CD4-positive, alpha-beta T cell (primary cell): ENCODE measurements around the gene SLC34A3. TPM values are rescaled to one million over a fixed set of nuclear protein-coding genes. Genes with fewer than 3 reads are reported as not detected.
A peak's percentile ranks its signal among the peaks of the same experiment; 100 is the strongest.
"Not testable (repeated sequence)": the region's sequence is repeated elsewhere in the genome, so short reads cannot be mapped to it uniquely, and the experiment has no call there.

Source experiments
- ATAC-seq: fragments of 200-7000 bp; cut with Tn5 transposase; one replicate; pipeline ENCODE4 v1.10.0; 2022; ENCODE audit warnings: mild to moderate bottlenecking; ENCODE audit not compliant: poor library complexity
- CTCF ChIA-PET: fragments of 350-600 bp; sonication (Branson Sonifier 250); formaldehyde crosslinking; loops from one replicate; lab custom pipeline; 2021; ENCODE audit warnings: antibody characterized with exemption, inconsistent platforms; lab: Charles Lee
- POLR2A ChIA-PET: fragments of 350-600 bp; sonication (Branson Sonifier 250); formaldehyde crosslinking; loops from one replicate; lab custom pipeline; 2021; ENCODE audit warnings: antibody characterized with exemption, inconsistent platforms; lab: Charles Lee
- DNase-seq, 14 experiments: peaks; one replicate each; pipeline ENCODE4 v3.0.0-alpha.2; 2013 to 2020; ENCODE audit warnings: mixed read lengths in 2 of 14
- H3K27ac ChIP-seq, 2 donors: one replicate each; pipeline versions ENCODE4 v1.5.1 to v1.7.0; 2013; ENCODE audit warnings: low read length in 2 of 2, low read depth in 1 of 2, mild to moderate bottlenecking in 1 of 2
- H3K27me3 ChIP-seq, 2 experiments: 1 replicate in 1 of 2; 2 replicates in 1 of 2; pipeline versions ENCODE4 v1.6.1 to v1.7.0; 2013; ENCODE audit warnings: low read length in 2 of 2, control low read depth in 1 of 2, mild to moderate bottlenecking in 1 of 2, moderate library complexity in 1 of 2; ENCODE audit not compliant: insufficient read depth in 2 of 2, control insufficient read depth in 1 of 2
- H3K36me3 ChIP-seq: one replicate; pipeline ENCODE4 v1.6.1; 2013; ENCODE audit warnings: low read length, control low read depth; ENCODE audit not compliant: insufficient read depth
- H3K4me1 ChIP-seq: one replicate; pipeline ENCODE4 v1.6.1; 2013; ENCODE audit warnings: low read length, control low read depth; ENCODE audit not compliant: insufficient read depth
- H3K4me3 ChIP-seq: one replicate; pipeline ENCODE4 v1.5.1; 2013; ENCODE audit warnings: mild to moderate bottlenecking, low read length, moderate library complexity
- H3K9me3 ChIP-seq, 2 experiments: 1 replicate in 1 of 2; 2 replicates in 1 of 2; pipeline versions ENCODE4 v1.6.1 to v1.7.0; 2013; ENCODE audit warnings: low read length in 2 of 2, mild to moderate bottlenecking in 2 of 2, control low read depth in 1 of 2, moderate library complexity in 1 of 2; ENCODE audit not compliant: control insufficient read depth in 1 of 2, insufficient read depth in 1 of 2
- H3K27ac Mint-ChIP-seq: one replicate; pipeline ENCODE4 v1.8.0; 2020; ENCODE audit warnings: mixed read lengths
- H3K27me3 Mint-ChIP-seq: one replicate; pipeline ENCODE4 v1.8.0; 2021; ENCODE audit warnings: mixed read lengths
- H3K36me3 Mint-ChIP-seq: one replicate; pipeline ENCODE4 v1.8.0; 2021; ENCODE audit warnings: low read depth, mixed read lengths
- H3K4me1 Mint-ChIP-seq: one replicate; pipeline ENCODE4 v1.8.0; 2021; ENCODE audit warnings: low read depth, mixed read lengths
- H3K4me3 Mint-ChIP-seq: one replicate; pipeline ENCODE4 v1.8.0; 2020; ENCODE audit warnings: mild to moderate bottlenecking, mixed read lengths
- H3K9me3 Mint-ChIP-seq: one replicate; pipeline ENCODE4 v1.8.0; 2020; ENCODE audit warnings: mixed read lengths
- intact Hi-C, 2 experiments: fragments of 100-400 bp; cut with DNase I in 1 of 2; cut with micrococcal nuclease in 1 of 2; formaldehyde crosslinking; loops; one replicate each; pipeline versions ENCODE4 v1.15.1 to v1.9.0; 2023 to 2025; cut with DNase I, micrococcal nuclease
- total RNA-seq, 174 experiments: library from RNA in 2 of 174; stranded (reverse) in 2 of 174; gene quantifications; one replicate each; pipeline ENCODE4 v1.2.3 and lab custom pipeline; 2021 to 2026
- TF ChIP-seq, protein P1 (sequence below): fragments of 200-600 bp; IDR thresholded peaks from one replicate; pipeline ENCODE4 v1.8.0; 2022; ENCODE audit warnings: antibody characterized with exemption, mild to moderate bottlenecking

SLC34A3 gene
- total RNA-seq, 2 experiments from 2014 or later: not detected

DNA sequence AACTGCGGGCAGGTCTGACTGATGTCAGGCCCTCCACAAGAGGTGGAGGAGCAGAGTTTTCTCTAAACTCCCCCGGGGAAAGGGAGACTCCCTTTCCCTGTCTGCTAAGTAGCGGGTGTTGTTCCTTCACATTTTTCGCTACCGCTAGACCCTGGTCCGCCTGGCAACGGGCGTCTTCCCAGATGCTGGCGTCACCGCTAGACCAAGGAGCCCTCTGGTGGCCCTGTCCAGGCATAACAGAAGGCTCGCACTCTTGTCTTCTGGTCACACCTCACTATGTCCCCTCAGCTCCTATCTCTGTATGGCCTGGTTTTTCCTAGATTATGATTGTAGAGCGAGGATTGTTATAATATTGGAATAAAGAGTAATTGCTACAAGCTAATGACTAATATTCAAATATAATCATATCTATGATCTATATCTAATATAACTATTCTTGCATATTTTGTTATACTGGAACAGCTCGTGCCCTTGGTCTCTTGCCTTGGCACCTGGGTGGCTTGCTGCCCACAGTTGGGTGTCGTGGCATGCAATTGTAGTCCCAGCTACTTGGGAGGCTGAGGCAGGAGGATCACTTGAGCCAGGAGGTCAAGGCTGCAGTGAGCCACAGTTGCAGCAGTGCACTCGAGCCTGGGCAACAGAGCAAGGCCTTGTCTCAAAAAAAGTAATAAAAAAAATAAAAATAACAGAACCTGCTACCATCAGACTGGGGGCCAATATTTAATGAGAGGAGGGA, 31.6 kb downstream of the SLC34A3 start:
- H3K27ac Mint-ChIP-seq, H3K4me1 ChIP-seq, H3K27ac ChIP-seq, ATAC-seq, POLR2A ChIA-PET, H3K4me3 ChIP-seq, DNase-seq, H3K9me3 Mint-ChIP-seq, H3K9me3 ChIP-seq, H3K27me3 ChIP-seq, H3K27me3 Mint-ChIP-seq, H3K4me3 Mint-ChIP-seq, H3K4me1 Mint-ChIP-seq: not testable (repeated sequence)
- H3K36me3 ChIP-seq: peaks cover 45% of the 10 kb centered on the region
- TF ChIP-seq, protein P1, sequence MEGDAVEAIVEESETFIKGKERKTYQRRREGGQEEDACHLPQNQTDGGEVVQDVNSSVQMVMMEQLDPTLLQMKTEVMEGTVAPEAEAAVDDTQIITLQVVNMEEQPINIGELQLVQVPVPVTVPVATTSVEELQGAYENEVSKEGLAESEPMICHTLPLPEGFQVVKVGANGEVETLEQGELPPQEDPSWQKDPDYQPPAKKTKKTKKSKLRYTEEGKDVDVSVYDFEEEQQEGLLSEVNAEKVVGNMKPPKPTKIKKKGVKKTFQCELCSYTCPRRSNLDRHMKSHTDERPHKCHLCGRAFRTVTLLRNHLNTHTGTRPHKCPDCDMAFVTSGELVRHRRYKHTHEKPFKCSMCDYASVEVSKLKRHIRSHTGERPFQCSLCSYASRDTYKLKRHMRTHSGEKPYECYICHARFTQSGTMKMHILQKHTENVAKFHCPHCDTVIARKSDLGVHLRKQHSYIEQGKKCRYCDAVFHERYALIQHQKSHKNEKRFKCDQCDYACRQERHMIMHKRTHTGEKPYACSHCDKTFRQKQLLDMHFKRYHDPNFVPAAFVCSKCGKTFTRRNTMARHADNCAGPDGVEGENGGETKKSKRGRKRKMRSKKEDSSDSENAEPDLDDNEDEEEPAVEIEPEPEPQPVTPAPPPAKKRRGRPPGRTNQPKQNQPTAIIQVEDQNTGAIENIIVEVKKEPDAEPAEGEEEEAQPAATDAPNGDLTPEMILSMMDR: peak; percentile 45
- CTCF ChIA-PET: interaction anchor here (1.3 kb wide), 1 partner anchor 26 kb away, joined by 5 read pairs; no protein-coding TSS in a partner anchor
- intact Hi-C loops: loop anchor here in 1 of 2 experiments (2.0 kb wide), 1 partner anchor 26 kb away; no protein-coding TSS in a partner anchor
- peaks cover 30% of the 10 kb centered on the region for H3K36me3 Mint-ChIP-seq

DNA sequence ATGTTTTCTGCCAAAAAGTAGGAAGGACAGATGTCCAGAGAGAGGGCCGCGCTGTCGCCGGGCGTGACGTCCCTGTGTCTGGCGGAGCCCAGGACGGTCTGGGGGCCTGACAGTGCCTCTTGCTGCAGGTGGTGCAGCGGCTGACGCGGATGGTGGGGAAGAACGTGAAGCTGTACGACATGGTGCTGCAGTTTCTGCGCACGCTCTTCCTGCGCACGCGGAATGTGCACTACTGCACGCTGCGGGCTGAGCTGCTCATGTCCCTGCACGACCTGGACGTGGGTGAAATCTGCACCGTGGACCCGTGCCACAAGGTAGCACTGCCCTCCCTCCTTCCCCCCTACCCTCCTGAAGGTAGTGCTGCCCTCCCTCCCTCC, 32.2 kb downstream of the SLC34A3 start:
- intact Hi-C loops: loop anchor here in 1 of 2 experiments (2.0 kb wide), 1 partner anchor 26 kb away; no protein-coding TSS in a partner anchor
- Mint-ChIP-seq H3K36me3 (peaks cover 35% of the 10 kb centered on the region), H3K4me3 (no peak overlapping the region), H3K27ac (no peak overlapping the region), H3K4me1 (no peaks in the 10 kb centered on the region), H3K9me3 (no peaks in the 10 kb centered on the region), H3K27me3 (no peaks in the 10 kb centered on the region)
- POLR2A ChIA-PET: no interaction called here
- Histone ChIP-seq H3K9me3 (no peaks in the 10 kb centered on the region), H3K4me3 (no peak overlapping the region), H3K36me3 (peaks cover 45% of the 10 kb centered on the region), H3K27ac (no peak overlapping the region), H3K4me1 (no peaks in the 10 kb centered on the region), H3K27me3 (no peaks in the 10 kb centered on the region)
- ATAC-seq (no peak), DNase-seq (peak in 1 of 14 experiments; percentile 25)
- CTCF ChIA-PET: interaction anchor here (1.3 kb wide), 1 partner anchor 26 kb away, joined by 5 read pairs; no protein-coding TSS in a partner anchor
- TF ChIP-seq, protein P1: no peak

DNA sequence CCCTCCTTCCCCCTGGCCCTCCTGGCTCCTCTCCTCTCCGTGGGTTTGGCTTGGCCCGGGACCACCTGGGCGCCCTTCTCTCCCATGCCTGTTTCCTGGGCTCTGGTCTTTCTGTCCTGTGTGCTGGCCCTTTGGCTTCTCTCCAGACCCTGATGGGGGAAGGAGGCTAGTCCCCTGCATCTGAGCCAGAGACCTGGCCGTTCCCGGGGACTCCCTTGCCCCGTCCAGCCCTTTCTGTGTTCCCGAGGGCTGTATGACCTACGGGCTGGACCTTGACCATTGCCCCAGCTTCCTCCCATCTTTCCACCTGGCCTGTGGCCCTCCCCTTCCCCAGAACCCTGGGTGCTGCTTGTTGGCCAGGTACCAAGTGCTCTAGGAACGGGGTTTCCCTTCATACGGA, 32.8 kb downstream of the SLC34A3 start:
- ATAC-seq: no peak
- Mint-ChIP-seq H3K4me1 (no peaks in the 10 kb centered on the region), H3K4me3 (no peak overlapping the region), H3K36me3 (peaks cover 40% of the 10 kb centered on the region), H3K27ac (no peak overlapping the region), H3K9me3 (no peaks in the 10 kb centered on the region), H3K27me3 (no peaks in the 10 kb centered on the region)
- Histone ChIP-seq H3K9me3 (no peaks in the 10 kb centered on the region), H3K27me3 (no peaks in the 10 kb centered on the region), H3K4me3 (no peak overlapping the region), H3K27ac (no peak overlapping the region), H3K4me1 (no peaks in the 10 kb centered on the region), H3K36me3 (peaks cover 44% of the 10 kb centered on the region)
- TF ChIP-seq, protein P1: no peak
- no peak for DNase-seq
- CTCF ChIA-PET: no interaction called here
- intact Hi-C loops: loop anchor here in 1 of 2 experiments (2.0 kb wide), 1 partner anchor 27 kb away; no protein-coding TSS in a partner anchor
- POLR2A ChIA-PET: no interaction called here
